HG03095 (cell line): ENCODE data around the gene ALDH1A1.
"Not testable (repeated sequence)": the region's sequence is repeated elsewhere in the genome, so short reads cannot be mapped to it uniquely, and the experiment has no call there.

Experiments
- ATAC-seq: cut with Tn5 transposase; IDR thresholded peaks from one replicate; pipeline ENCODE4 v1.9.1; 2021; ENCODE audit warnings: moderate library complexity; ENCODE audit not compliant: unreplicated experiment

The ALDH1A1 gene

GRCh38 chr9:72945391-72945790 lies 7.5 kb downstream of the ALDH1A1 start:
- no peak for ATAC-seq

- ATAC-seq, result no peak
These were observed 8.9 kb downstream of the ALDH1A1 start for GRCh38 chr9:72943844-72944462.

- ATAC-seq, result no peak
These were observed 10.4 kb downstream of the ALDH1A1 start for GRCh38 chr9:72942451-72942850.

GRCh38 chr9:72939581-72939980 lies 13.3 kb downstream of the ALDH1A1 start:
- not testable (repeated sequence) for ATAC-seq

GRCh38 chr9:72937545-72937944 lies 15.3 kb downstream of the ALDH1A1 start:
- ATAC-seq, result no peak

GRCh38 chr9:72936679-72937078 lies 16.2 kb downstream of the ALDH1A1 start:
- ATAC-seq, result no peak

GRCh38 chr9:72936266-72936665 lies 16.6 kb downstream of the ALDH1A1 start:
- ATAC-seq, result no peak

GRCh38 chr9:72935595-72935994 lies 17.3 kb downstream of the ALDH1A1 start:
- no peak for ATAC-seq

GRCh38 chr9:72933730-72934665 lies 18.9 kb downstream of the ALDH1A1 start:
- ATAC-seq, result no peak

- ATAC-seq, result no peak
These were observed 20.2 kb downstream of the ALDH1A1 start for GRCh38 chr9:72932619-72933018.

- no peak for ATAC-seq
These were observed 21.0 kb downstream of the ALDH1A1 start for GRCh38 chr9:72931897-72932296.

GRCh38 chr9:72931437-72931836 lies 21.4 kb downstream of the ALDH1A1 start:
- no peak for ATAC-seq

GRCh38 chr9:72930828-72931227 lies 22.0 kb downstream of the ALDH1A1 start:
- no peak for ATAC-seq

GRCh38 chr9:72929542-72929941 lies 23.3 kb downstream of the ALDH1A1 start:
- no peak for ATAC-seq

- ATAC-seq, result no peak
These were observed 24.8 kb downstream of the ALDH1A1 start for GRCh38 chr9:72928042-72928507.

GRCh38 chr9:72926506-72926905 lies 26.3 kb downstream of the ALDH1A1 start:
- no peak for ATAC-seq

- ATAC-seq, result no peak
These were observed 27.0 kb downstream of the ALDH1A1 start for GRCh38 chr9:72925891-72926290.

GRCh38 chr9:72925126-72925789 lies 27.6 kb downstream of the ALDH1A1 start:
- no peak for ATAC-seq

- ATAC-seq, result no peak
These were observed 28.6 kb downstream of the ALDH1A1 start for GRCh38 chr9:72924154-72924790.

- no peak for ATAC-seq
These were observed 29.8 kb downstream of the ALDH1A1 start for GRCh38 chr9:72923077-72923476.
